A549 (cell line): ENCODE data around the gene ADAD1. TPM values are rescaled to one million over a fixed set of nuclear protein-coding genes. Genes with fewer than 3 reads are reported as not detected.
"Not testable (repeated sequence)": the region's sequence is repeated elsewhere in the genome, so short reads cannot be mapped to it uniquely, and the experiment has no call there.

Experiments
- ATAC-seq, 2 experiments: fragments of 200-7000 bp in 1 of 2; fragments of >200 bp in 1 of 2; cut with Nextera tagmentation in 1 of 2; cut with Tn5 transposase in 1 of 2; 3 replicates each; pipeline versions ENCODE4 v1.8.0 to v1.9.1; 2018 to 2020; ENCODE audit warnings: mild to moderate bottlenecking in 1 of 2, moderate library complexity in 1 of 2
- CTCF ChIA-PET: fragments of 300-600 bp; sonication (Branson Sonifier 250); formaldehyde crosslinking; extraction: SDS; loops from one replicate; lab custom pipeline; 2021; ENCODE audit warnings: antibody characterized with exemption, inconsistent platforms; lab: Yijun Ruan, JAX
- POLR2A ChIA-PET: fragments of 350-600 bp; formaldehyde crosslinking; extraction: SDS; loops from one replicate; lab custom pipeline; 2021; ENCODE audit warnings: antibody characterized with exemption, inconsistent platforms; lab: Yijun Ruan, JAX
- DNase-seq, 2 experiments: peaks; one replicate each; pipeline versions ENCODE4 v3.0.0 to v3.0.0-alpha.2; 2011 to 2016; ENCODE audit warnings: low read depth in 1 of 2, low spot score in 1 of 2
- FAIRE-seq: peaks from 2 replicates; lab custom pipeline; 2011; peaks lifted over from hg19 to GRCh38; lab: Jason Lieb, UNC
- H3K27ac ChIP-seq, 2 experiments: fragments of >200 bp; sonication (Bioruptor Twin); formaldehyde crosslinking; 3 replicates each; pipeline ENCODE4 v1.5.1; 2016 to 2017
- H3K4me1 ChIP-seq: fragments of >200 bp; sonication (Bioruptor Twin); formaldehyde crosslinking; 3 replicates; pipeline ENCODE4 v1.6.1; 2016
- H3K4me2 ChIP-seq: fragments of >200 bp; sonication (Bioruptor Twin); formaldehyde crosslinking; 3 replicates; pipeline ENCODE4 v1.6.1; 2016
- H3K4me3 ChIP-seq: fragments of >200 bp; sonication (Bioruptor Twin); formaldehyde crosslinking; 3 replicates; pipeline ENCODE4 v1.5.1; 2016
- H3K9me3 ChIP-seq: fragments of >200 bp; sonication (Bioruptor Twin); formaldehyde crosslinking; 3 replicates; pipeline ENCODE4 v1.6.1; 2016
- CBX2 ChIP-seq: fragments of 200-600 bp; sonication (generic); IDR thresholded peaks from 2 replicates; pipeline ENCODE4 v1.6.1; 2016; ENCODE audit warnings: low read depth, mild to moderate bottlenecking, borderline replicate concordance
- ESRRA ChIP-seq: fragments of 150-350 bp; IDR thresholded peaks from 2 replicates; pipeline ENCODE4 v1.6.1; 2014; ENCODE audit warnings: mild to moderate bottlenecking, low read length, borderline replicate concordance
- HOXB5 ChIP-seq: fragments of 250-450 bp; sonication (Bioruptor Pico); IDR thresholded peaks from 2 replicates; pipeline ENCODE4 v1.5.0; 2020; ENCODE audit warnings: mild to moderate bottlenecking, moderate library complexity
- JUN ChIP-seq, 2 experiments: fragments of >200 bp; sonication (Bioruptor Twin); formaldehyde crosslinking; IDR thresholded peaks; 2 replicates in 1 of 2; 3 replicates in 1 of 2; pipeline ENCODE4 v1.6.1; 2016 to 2017
- POLR2AphosphoS2 ChIP-seq: conservative IDR thresholded peaks from 2 replicates; pipeline ENCODE4 v1.6.1; 2012; ENCODE audit warnings: low read length, improper control_type of control experiment, inconsistent platforms
- RARB ChIP-seq: fragments of 250-450 bp; sonication (Bioruptor Pico); IDR thresholded peaks from 2 replicates; pipeline ENCODE4 v1.8.0; 2021; ENCODE audit warnings: mild to moderate bottlenecking, moderate library complexity
- WGBS: methylation state at CpG from one replicate; pipeline ENCODE4 v1.1.6; 2017; ENCODE audit errors: missing lambda C conversion rate; 5-methylcytosine and 5-hydroxymethylcytosine counted together
- polyA plus RNA-seq, 4 experiments: library from polyadenylated mRNA; depleted of rRNA in 3 of 4; stranded (reverse); fragments of >200 nt; fragmentation: RNase III in 1 of 4; extraction: RNeasy Plus Mini Kit Qiagen cat#74134 plus additional on column Dnase treatment in 1 of 4; gene quantifications; 2 replicates in 3 of 4; 3 replicates in 1 of 4; pipeline ENCODE4 v1.2.3, GENCODE V29; 2011 to 2017
- TF ChIP-seq, protein P1 (sequence below): fragments of >200 bp; sonication (Bioruptor Twin); formaldehyde crosslinking; IDR thresholded peaks from 2 replicates; pipeline ENCODE4 v1.6.1; 2016
- TF ChIP-seq, protein P2 (sequence below): fragments of >200 bp; sonication (Bioruptor Twin); formaldehyde crosslinking; IDR thresholded peaks from 3 replicates; pipeline ENCODE4 v1.6.1; 2016
- TF ChIP-seq, protein P3 (sequence below): fragments of 450-650 bp; IDR thresholded peaks from 2 replicates; pipeline ENCODE4 v1.6.1; 2014; ENCODE audit warnings: antibody characterized with exemption
- TF ChIP-seq, protein P4 (sequence below): IDR thresholded peaks from 2 replicates; pipeline ENCODE4 v1.6.1; 2012
- TF ChIP-seq, protein P5 (sequence below): fragments of >200 bp; sonication (Bioruptor Twin); formaldehyde crosslinking; IDR thresholded peaks from 3 replicates; pipeline ENCODE4 v1.5.1; 2016
- TF ChIP-seq, protein P6 (sequence below): fragments of 250-450 bp; sonication (Bioruptor Pico); IDR thresholded peaks from 2 replicates; pipeline ENCODE4 v1.5.0; 2020; ENCODE audit warnings: low read depth, mild to moderate bottlenecking, moderate library complexity

The ADAD1 gene
- polyA plus RNA-seq, 2 of the 4 experiments (the other 2 are of a cell fraction): not detected

DNA sequence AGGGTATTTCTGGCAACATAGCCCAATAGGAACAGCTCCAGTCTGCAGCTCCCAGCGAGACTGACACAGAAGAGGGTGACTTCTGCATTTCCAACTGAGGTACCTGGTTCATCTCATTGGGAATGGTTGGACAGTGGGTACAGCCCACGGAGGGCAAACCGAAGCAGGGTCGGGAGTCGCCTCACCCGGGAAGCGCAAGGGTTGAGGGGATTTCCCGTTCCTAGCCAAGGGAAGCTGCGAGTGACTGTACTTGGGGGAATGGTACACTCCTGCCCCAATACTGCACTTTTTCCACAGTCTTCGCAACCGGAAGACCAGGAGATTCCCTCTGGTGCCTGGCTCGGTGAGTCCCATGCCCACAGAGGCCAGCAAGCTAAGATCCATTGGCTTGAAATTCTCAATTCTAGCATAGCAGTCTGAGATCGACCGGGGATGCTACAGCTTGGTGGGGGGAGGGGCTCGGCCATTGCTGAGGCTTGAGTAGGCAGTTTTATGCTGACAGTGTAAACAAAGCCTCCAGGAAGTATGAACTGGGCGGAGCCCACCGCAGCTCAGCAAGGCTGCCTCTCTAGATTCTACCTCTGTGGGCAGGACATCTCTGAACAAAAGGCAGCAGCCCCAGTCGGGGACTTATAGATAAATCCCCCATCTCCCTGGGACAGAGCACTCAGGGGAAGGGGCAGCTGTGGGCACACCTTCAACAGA lies 14.0 kb upstream of the ADAD1 start:
- no peaks in the 10 kb centered on the region for H3K4me1 ChIP-seq
- FAIRE-seq: no peak

DNA sequence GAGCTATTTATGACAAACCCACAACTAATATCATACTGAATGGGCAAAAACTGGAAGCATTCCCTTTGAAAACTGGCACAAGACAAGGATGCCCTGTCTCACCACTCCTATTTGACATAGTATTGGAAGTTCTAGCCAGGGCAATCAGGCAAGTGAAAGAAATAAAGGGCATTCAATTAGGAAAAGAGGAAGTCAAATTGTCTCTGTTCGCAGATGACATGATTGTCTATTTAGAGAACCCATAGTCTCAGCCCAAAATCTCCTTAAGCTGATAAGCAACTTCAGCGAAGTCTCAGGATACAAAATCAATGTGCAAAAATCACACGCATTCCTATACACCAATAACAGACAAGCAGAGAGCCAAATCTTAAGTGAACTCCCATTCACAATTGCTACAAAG lies 10.0 kb upstream of the ADAD1 start:
- CTCF ChIA-PET, H3K27ac ChIP-seq, ATAC-seq, H3K4me1 ChIP-seq, FAIRE-seq, H3K4me3 ChIP-seq, H3K4me2 ChIP-seq, H3K9me3 ChIP-seq, POLR2A ChIA-PET, DNase-seq: not testable (repeated sequence)
- WGBS: 37% methylated on average over 3 of the region's 3 CpGs

More for the DNA sequence above, 14.0 kb upstream of the ADAD1 start:
- ChIA-PET CTCF (no interaction called here), POLR2A (no interaction called here)
- Histone ChIP-seq H3K27ac (no peak overlapping the region), H3K9me3 (no peaks in the 10 kb centered on the region)
- TF ChIP-seq, protein P1, sequence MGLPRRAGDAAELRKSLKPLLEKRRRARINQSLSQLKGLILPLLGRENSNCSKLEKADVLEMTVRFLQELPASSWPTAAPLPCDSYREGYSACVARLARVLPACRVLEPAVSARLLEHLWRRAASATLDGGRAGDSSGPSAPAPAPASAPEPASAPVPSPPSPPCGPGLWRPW: no peak
- TF ChIP-seq, protein P2, sequence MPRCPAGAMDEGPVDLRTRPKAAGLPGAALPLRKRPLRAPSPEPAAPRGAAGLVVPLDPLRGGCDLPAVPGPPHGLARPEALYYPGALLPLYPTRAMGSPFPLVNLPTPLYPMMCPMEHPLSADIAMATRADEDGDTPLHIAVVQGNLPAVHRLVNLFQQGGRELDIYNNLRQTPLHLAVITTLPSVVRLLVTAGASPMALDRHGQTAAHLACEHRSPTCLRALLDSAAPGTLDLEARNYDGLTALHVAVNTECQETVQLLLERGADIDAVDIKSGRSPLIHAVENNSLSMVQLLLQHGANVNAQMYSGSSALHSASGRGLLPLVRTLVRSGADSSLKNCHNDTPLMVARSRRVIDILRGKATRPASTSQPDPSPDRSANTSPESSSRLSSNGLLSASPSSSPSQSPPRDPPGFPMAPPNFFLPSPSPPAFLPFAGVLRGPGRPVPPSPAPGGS: no peak
- TF ChIP-seq ESRRA (no peak), CBX2 (no peak)
- TF ChIP-seq, all 56 proteins: peak for 0
- Histone ChIP-seq H3K4me3 (no peak overlapping the region), H3K4me2 (no peak overlapping the region)
- ATAC-seq (no peak), DNase-seq (peak in 1 of 2 experiments; percentile 3)
- WGBS: 76% methylated on average over 13 of the region's 18 CpGs

DNA sequence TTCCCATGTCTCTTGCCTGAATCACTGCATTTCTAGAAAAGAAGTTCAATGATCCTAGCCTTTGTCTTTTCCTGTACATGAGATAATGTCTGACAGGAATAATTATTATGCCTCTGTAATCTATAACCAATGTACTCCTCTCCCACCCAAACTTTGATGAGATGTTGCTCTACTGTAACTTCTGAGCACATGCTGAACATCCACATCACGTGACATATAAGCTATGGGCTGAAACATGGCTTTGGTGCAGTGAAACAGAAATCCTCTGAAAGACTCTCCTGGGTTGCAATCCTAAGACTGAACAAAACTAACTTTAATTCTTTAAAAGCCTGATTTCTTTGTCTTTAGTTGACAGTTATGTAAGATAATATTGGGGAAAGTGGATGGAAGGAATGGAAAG lies 1.5 kb upstream of the ADAD1 start:
- no peak for TF ChIP-seq ESRRA
- TF ChIP-seq, protein P3, sequence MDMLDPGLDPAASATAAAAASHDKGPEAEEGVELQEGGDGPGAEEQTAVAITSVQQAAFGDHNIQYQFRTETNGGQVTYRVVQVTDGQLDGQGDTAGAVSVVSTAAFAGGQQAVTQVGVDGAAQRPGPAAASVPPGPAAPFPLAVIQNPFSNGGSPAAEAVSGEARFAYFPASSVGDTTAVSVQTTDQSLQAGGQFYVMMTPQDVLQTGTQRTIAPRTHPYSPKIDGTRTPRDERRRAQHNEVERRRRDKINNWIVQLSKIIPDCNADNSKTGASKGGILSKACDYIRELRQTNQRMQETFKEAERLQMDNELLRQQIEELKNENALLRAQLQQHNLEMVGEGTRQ: 0 out of 2 replicates have a peak, but pooled peaks have one; percentile 17
- TF ChIP-seq, protein P4, sequence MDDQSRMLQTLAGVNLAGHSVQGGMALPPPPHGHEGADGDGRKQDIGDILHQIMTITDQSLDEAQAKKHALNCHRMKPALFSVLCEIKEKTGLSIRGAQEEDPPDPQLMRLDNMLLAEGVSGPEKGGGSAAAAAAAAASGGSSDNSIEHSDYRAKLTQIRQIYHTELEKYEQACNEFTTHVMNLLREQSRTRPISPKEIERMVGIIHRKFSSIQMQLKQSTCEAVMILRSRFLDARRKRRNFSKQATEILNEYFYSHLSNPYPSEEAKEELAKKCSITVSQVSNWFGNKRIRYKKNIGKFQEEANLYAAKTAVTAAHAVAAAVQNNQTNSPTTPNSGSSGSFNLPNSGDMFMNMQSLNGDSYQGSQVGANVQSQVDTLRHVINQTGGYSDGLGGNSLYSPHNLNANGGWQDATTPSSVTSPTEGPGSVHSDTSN: no peak
- 17% methylated on average over 1 of the region's 1 CpG for WGBS
- no peak overlapping the region for H3K4me3 ChIP-seq
- FAIRE-seq: no peak
- CTCF ChIA-PET: no interaction called here
- ATAC-seq: no peak
- DNase-seq: no peak
- H3K9me3 ChIP-seq: no peaks in the 10 kb centered on the region
- no peak overlapping the region for H3K4me2 ChIP-seq
- H3K27ac ChIP-seq: no peak overlapping the region
- no peaks in the 10 kb centered on the region for H3K4me1 ChIP-seq
- POLR2A ChIA-PET: no interaction called here

DNA sequence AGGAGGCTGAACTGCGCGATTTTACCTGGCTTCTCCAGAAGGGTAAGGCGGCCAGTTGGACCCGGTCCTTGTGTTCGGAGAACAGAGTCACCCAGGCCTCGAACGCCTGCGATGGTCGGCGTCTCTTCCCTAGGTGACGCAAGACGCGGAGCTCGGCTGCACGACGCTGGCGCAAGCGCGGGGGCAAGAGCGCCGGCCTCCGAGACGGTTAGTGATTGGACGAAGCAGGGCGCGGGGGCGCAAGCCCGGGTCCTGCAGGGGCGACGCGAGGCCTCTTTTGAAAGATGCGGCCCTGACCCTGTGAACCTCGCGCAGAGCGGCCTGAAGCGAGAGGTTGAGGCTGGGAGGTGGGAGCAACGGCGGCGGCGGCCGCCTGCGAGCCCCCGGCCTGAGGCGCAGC lies 428 bp downstream of the ADAD1 start:
- Histone ChIP-seq H3K27ac (no peak overlapping the region), H3K4me1 (no peaks in the 10 kb centered on the region)
- no peak for DNase-seq
- CTCF ChIA-PET: no interaction called here
- no peak for TF ChIP-seq POLR2AphosphoS2
- TF ChIP-seq HOXB5 (CRISPR knock-in tag): no peak
- TF ChIP-seq RARB (CRISPR knock-in tag): no peak
- TF ChIP-seq JUN (IDR thresholded peaks at IDR 0.05): no peak
- TF ChIP-seq, protein P5, sequence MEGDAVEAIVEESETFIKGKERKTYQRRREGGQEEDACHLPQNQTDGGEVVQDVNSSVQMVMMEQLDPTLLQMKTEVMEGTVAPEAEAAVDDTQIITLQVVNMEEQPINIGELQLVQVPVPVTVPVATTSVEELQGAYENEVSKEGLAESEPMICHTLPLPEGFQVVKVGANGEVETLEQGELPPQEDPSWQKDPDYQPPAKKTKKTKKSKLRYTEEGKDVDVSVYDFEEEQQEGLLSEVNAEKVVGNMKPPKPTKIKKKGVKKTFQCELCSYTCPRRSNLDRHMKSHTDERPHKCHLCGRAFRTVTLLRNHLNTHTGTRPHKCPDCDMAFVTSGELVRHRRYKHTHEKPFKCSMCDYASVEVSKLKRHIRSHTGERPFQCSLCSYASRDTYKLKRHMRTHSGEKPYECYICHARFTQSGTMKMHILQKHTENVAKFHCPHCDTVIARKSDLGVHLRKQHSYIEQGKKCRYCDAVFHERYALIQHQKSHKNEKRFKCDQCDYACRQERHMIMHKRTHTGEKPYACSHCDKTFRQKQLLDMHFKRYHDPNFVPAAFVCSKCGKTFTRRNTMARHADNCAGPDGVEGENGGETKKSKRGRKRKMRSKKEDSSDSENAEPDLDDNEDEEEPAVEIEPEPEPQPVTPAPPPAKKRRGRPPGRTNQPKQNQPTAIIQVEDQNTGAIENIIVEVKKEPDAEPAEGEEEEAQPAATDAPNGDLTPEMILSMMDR: no peak
- TF ChIP-seq, protein P6, sequence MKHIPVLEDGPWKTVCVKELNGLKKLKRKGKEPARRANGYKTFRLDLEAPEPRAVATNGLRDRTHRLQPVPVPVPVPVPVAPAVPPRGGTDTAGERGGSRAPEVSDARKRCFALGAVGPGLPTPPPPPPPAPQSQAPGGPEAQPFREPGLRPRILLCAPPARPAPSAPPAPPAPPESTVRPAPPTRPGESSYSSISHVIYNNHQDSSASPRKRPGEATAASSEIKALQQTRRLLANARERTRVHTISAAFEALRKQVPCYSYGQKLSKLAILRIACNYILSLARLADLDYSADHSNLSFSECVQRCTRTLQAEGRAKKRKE (CRISPR knock-in tag): no peak
- TF ChIP-seq, all 56 proteins: peak for 0
- Histone ChIP-seq H3K4me2 (no peak overlapping the region), H3K9me3 (no peaks in the 10 kb centered on the region), H3K4me3 (no peak overlapping the region)
- POLR2A ChIA-PET: no interaction called here
- ATAC-seq (no peak), FAIRE-seq (no peak)
- 93% methylated on average over 33 of the region's 44 CpGs for WGBS
